EH (cell line): ENCODE measurements around the gene PROX2.
A peak's percentile ranks its signal among the peaks of the same experiment; 100 is the strongest.

Experiments
- DNase-seq: peaks from one replicate; pipeline ENCODE4 v3.0.0-alpha.2; 2015; ENCODE audit warnings: low read depth

The PROX2 gene

GRCh38 chr14:74843653-74844052, 32.3 kb downstream of the PROX2 start:
- DNase-seq = peak; percentile 77

- no peak for DNase-seq
Measured at GRCh38 chr14:74841230-74842207, 34.4 kb downstream of the PROX2 start.

- DNase-seq = no peak
Measured at GRCh38 chr14:74840603-74841030, 35.3 kb downstream of the PROX2 start.

GRCh38 chr14:74838166-74838565, 37.8 kb downstream of the PROX2 start:
- DNase-seq = peak; percentile 20

DNA sequence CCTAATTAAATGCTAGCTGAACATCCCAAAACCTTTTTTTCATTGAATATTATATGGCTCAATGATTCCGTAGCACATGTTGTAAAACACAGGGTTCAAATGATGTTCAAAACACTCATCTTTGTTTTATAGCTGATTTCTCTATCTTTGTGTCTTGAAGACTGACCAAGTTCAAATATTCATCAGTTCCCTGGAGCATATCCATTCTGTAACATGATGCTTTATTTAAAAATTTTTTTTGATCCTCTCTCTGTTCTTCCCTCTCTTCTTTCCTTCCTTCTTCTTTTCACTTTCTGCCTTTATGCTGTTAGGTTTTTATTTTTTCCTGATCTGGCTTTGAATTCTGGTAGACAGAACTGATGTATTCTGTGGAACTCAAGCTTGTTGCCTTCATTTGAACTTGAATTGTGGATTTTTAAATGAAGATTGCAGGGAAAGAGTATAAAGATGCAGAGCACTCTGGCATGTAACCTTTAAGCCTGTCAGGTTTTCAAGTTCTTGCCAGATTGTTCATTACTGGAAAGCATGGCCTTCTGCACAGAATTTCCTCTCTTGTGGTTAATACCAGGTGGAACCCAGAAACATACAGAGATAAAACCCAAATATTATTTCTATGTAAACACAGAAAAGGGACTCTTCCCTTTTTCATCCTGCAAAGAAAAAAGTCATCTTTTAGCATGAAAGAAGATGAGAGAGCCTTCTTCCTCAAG, 39.5 kb downstream of the PROX2 start:
- peak; percentile 20 for DNase-seq

GRCh38 chr14:74835645-74836250, 40.2 kb downstream of the PROX2 start:
- no peak for DNase-seq

GRCh38 chr14:74834692-74835392, 41.1 kb downstream of the PROX2 start:
- DNase-seq = peak; percentile 19

- DNase-seq = no peak
Measured at GRCh38 chr14:74832849-74833248, 43.1 kb downstream of the PROX2 start.

GRCh38 chr14:74829251-74829650, 46.7 kb downstream of the PROX2 start:
- peak; percentile 41 for DNase-seq

DNA sequence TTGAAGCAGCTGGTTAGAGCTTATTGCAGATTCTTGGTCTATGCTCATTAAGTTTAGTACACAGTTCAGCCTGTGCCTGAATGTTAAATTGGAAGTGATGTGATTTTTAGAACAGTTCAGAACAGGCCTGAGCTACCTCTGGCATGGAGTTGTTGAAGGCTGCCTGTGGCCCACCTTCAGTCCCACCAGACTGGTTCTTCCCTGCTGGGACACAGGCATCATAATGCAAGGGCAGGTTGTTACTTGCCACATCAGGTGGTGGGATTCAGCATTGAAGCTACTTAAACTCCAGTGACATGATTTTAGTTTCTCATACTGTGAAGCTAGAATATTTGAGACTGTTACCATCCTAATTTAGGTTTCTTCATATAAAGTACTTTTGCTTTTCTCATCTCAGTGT, 49.4 kb downstream of the PROX2 start:
- DNase-seq = no peak
